ENCODE results near the gene FYB1. TPM values are rescaled to one million over a fixed set of nuclear protein-coding genes. Genes with fewer than 3 reads are reported as not detected.

FYB1 gene
- total and polyA plus RNA-seq, 2 experiments from 2014 or later = not detected

- Histone ChIP-seq H3K27me3 (ENCODE audit: insufficient read depth) (no peaks in the 10 kb centered on the region), H3K36me3 (ENCODE audit: insufficient read depth) (no peaks in the 10 kb centered on the region), H3K4me2 (no peak overlapping the region), H3K4me1 (ENCODE audit: insufficient read depth) (no peaks in the 10 kb centered on the region), H3K4me3 (no peak overlapping the region), H2AFZ (no peak overlapping the region), H3K9me2 (ENCODE audit: insufficient read depth) (no peaks in the 10 kb centered on the region), H3K27ac (ENCODE audit: low read depth) (no peak overlapping the region), H4K20me1 (replicated peaks; ENCODE audit: insufficient read depth) (no peaks in the 10 kb centered on the region), H3K79me2 (replicated peaks; ENCODE audit: insufficient read depth) (no peaks in the 10 kb centered on the region), H3F3A (replicated peaks; ENCODE audit: low read depth) (no peaks in the 10 kb centered on the region)
- TF ChIP-seq ZNF462 (CRISPR knock-in tag; IDR thresholded peaks at IDR 0.05) (no peak), ETS1 (IDR thresholded peaks at IDR 0.05) (no peak), CREB1 (CRISPR knock-in tag; IDR thresholded peaks at IDR 0.05; ENCODE audit: low read depth) (no peak), EZH2 (IDR thresholded peaks at IDR 0.05; ENCODE audit: low read depth, unreplicated experiment) (no peak), CTCF (conservative IDR thresholded peaks at IDR 0.05; ENCODE audit: low read depth in 2 of 2) (no peak), ZNF114 (CRISPR knock-in tag; IDR thresholded peaks at IDR 0.05) (no peak), REST (IDR thresholded peaks at IDR 0.05; ENCODE audit: unreplicated experiment) (no peak), POLR2AphosphoS5 (IDR thresholded peaks at IDR 0.05; ENCODE audit: low read depth) (no peak)
- Mint-ChIP-seq H3K36me3 (ENCODE audit: low read depth) (no peaks in the 10 kb centered on the region), H3K9me3 (no peaks in the 10 kb centered on the region), H3K27me3 (ENCODE audit: insufficient read depth, low read depth, poor library complexity) (peaks cover 1% of the 10 kb centered on the region), H3K4me3 (no peak overlapping the region), H3K4me1 (no peaks in the 10 kb centered on the region), H3K27ac (no peak overlapping the region)
- ATAC-seq (no peak), DNase-seq (ENCODE audit: low spot score) (no peak)
Observed at GRCh38 chr5:39186722-39187539, 32.4 kb downstream of the FYB1 start.

Data from GM23338 (cell line).